HEK293 (cell line): ENCODE data around the gene C16orf74.

Source experiments
- OSR2 ChIP-seq: fragments of 450-650 bp; formaldehyde crosslinking; IDR thresholded peaks from 2 replicates; pipeline ENCODE4 v1.5.1; 2016; ENCODE audit warnings: missing biosample characterization, missing genetic modification characterization
- REPIN1 ChIP-seq: fragments of 450-650 bp; formaldehyde crosslinking; IDR thresholded peaks from 2 replicates; pipeline ENCODE4 v1.5.1; 2017; ENCODE audit warnings: missing biosample characterization, missing genetic modification characterization, low read depth
- REST ChIP-seq: fragments of 450-650 bp; formaldehyde crosslinking; IDR thresholded peaks from 2 replicates; pipeline ENCODE4 v1.5.1; 2016; ENCODE audit warnings: missing biosample characterization, missing genetic modification characterization
- YY1 ChIP-seq: fragments of 450-650 bp; formaldehyde crosslinking; IDR thresholded peaks from 2 replicates; pipeline ENCODE4 v1.5.1; 2018; ENCODE audit warnings: missing biosample characterization, missing genetic modification characterization
- ZNF596 ChIP-seq: fragments of 450-650 bp; IDR thresholded peaks from 2 replicates; pipeline ENCODE4 v1.5.0; 2018; ENCODE audit warnings: missing biosample characterization, mild to moderate bottlenecking, missing genetic modification characterization, moderate library complexity
- ZNF629 ChIP-seq: fragments of 450-650 bp; formaldehyde crosslinking; IDR thresholded peaks from 2 replicates; pipeline ENCODE4 v1.5.1; 2017; ENCODE audit warnings: missing biosample characterization, missing genetic modification characterization
- TF ChIP-seq, protein P1 (sequence below): fragments of 450-650 bp; formaldehyde crosslinking; IDR thresholded peaks from 2 replicates; pipeline ENCODE4 v1.5.1; 2016; ENCODE audit warnings: missing biosample characterization, missing genetic modification characterization
- TF ChIP-seq, protein P2 (sequence below): fragments of 450-650 bp; formaldehyde crosslinking; IDR thresholded peaks from 2 replicates; pipeline ENCODE4 v1.5.1; 2017; ENCODE audit warnings: missing biosample characterization, missing genetic modification characterization
- TF ChIP-seq, protein P3 (sequence below): fragments of 450-650 bp; formaldehyde crosslinking; conservative IDR thresholded peaks from 2 replicates; pipeline ENCODE4 v1.5.1; 2016; ENCODE audit warnings: low read depth, missing biosample characterization, missing genetic modification characterization

GRCh38 chr16:85664580-85665372 is 86.1 kb downstream of the C16orf74 start:
- TF ChIP-seq, protein P1, sequence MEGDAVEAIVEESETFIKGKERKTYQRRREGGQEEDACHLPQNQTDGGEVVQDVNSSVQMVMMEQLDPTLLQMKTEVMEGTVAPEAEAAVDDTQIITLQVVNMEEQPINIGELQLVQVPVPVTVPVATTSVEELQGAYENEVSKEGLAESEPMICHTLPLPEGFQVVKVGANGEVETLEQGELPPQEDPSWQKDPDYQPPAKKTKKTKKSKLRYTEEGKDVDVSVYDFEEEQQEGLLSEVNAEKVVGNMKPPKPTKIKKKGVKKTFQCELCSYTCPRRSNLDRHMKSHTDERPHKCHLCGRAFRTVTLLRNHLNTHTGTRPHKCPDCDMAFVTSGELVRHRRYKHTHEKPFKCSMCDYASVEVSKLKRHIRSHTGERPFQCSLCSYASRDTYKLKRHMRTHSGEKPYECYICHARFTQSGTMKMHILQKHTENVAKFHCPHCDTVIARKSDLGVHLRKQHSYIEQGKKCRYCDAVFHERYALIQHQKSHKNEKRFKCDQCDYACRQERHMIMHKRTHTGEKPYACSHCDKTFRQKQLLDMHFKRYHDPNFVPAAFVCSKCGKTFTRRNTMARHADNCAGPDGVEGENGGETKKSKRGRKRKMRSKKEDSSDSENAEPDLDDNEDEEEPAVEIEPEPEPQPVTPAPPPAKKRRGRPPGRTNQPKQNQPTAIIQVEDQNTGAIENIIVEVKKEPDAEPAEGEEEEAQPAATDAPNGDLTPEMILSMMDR: no peak
- TF ChIP-seq, protein P2, sequence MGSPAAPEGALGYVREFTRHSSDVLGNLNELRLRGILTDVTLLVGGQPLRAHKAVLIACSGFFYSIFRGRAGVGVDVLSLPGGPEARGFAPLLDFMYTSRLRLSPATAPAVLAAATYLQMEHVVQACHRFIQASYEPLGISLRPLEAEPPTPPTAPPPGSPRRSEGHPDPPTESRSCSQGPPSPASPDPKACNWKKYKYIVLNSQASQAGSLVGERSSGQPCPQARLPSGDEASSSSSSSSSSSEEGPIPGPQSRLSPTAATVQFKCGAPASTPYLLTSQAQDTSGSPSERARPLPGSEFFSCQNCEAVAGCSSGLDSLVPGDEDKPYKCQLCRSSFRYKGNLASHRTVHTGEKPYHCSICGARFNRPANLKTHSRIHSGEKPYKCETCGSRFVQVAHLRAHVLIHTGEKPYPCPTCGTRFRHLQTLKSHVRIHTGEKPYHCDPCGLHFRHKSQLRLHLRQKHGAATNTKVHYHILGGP: no peak
- TF ChIP-seq YY1 (tag by site-specific recombination) (no peak), OSR2 (tag by site-specific recombination) (no peak), ZNF596 (tag by site-specific recombination) (no peak), REPIN1 (tag by site-specific recombination) (no peak), ZNF629 (tag by site-specific recombination) (no peak), REST (tag by site-specific recombination) (no peak)
- TF ChIP-seq, protein P3, sequence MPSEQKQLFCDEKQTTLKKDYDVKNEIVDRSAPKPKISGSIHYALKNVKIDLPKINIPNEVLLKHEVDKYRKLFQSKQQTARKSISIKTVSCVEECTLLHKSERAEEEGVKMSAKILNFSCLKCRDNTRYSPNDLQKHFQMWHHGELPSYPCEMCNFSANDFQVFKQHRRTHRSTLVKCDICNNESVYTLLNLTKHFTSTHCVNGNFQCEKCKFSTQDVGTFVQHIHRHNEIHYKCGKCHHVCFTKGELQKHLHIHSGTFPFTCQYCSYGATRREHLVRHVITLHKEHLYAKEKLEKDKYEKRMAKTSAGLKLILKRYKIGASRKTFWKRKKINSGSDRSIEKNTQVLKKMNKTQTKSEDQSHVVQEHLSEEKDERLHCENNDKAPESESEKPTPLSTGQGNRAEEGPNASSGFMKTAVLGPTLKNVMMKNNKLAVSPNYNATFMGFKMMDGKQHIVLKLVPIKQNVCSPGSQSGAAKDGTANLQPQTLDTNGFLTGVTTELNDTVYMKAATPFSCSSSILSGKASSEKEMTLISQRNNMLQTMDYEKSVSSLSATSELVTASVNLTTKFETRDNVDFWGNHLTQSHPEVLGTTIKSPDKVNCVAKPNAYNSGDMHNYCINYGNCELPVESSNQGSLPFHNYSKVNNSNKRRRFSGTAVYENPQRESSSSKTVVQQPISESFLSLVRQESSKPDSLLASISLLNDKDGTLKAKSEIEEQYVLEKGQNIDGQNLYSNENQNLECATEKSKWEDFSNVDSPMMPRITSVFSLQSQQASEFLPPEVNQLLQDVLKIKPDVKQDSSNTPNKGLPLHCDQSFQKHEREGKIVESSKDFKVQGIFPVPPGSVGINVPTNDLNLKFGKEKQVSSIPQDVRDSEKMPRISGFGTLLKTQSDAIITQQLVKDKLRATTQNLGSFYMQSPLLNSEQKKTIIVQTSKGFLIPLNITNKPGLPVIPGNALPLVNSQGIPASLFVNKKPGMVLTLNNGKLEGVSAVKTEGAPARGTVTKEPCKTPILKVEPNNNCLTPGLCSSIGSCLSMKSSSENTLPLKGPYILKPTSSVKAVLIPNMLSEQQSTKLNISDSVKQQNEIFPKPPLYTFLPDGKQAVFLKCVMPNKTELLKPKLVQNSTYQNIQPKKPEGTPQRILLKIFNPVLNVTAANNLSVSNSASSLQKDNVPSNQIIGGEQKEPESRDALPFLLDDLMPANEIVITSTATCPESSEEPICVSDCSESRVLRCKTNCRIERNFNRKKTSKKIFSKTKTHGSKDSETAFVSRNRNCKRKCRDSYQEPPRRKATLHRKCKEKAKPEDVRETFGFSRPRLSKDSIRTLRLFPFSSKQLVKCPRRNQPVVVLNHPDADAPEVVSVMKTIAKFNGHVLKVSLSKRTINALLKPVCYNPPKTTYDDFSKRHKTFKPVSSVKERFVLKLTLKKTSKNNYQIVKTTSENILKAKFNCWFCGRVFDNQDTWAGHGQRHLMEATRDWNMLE (tag by site-specific recombination): no peak
